Fibroblast of the aortic adventitia (primary cell): ENCODE results near the gene SMURF2. TPM values are rescaled to one million over a fixed set of nuclear protein-coding genes. Genes with fewer than 3 reads are reported as not detected.
A peak's percentile ranks its signal among the peaks of the same experiment; 100 is the strongest.

Experiments
- DNase-seq: peaks from one replicate; pipeline ENCODE4 v3.0.0-alpha.2; 2010; ENCODE audit warnings: low read depth
- H3K4me3 ChIP-seq: 2 replicates; pipeline ENCODE4 v1.5.1; 2011; ENCODE audit warnings: low read depth, mild to moderate bottlenecking, control low read depth, low read length, moderate library complexity
- total RNA-seq: library from RNA; depleted of rRNA; stranded (reverse); fragments of >200 nt; gene quantifications from 2 replicates; pipeline ENCODE4 v1.2.3, GENCODE V29; 2012; ENCODE audit warnings: low replicate concordance
- TF ChIP-seq, protein P1 (sequence below): IDR thresholded peaks from 2 replicates; pipeline ENCODE4 v1.5.1; 2011; ENCODE audit warnings: mild to moderate bottlenecking, low read length, control low read depth, inconsistent platforms; ENCODE audit not compliant: insufficient read depth

SMURF2 gene
- total RNA-seq, 1 donor = 90.9 TPM

DNA sequence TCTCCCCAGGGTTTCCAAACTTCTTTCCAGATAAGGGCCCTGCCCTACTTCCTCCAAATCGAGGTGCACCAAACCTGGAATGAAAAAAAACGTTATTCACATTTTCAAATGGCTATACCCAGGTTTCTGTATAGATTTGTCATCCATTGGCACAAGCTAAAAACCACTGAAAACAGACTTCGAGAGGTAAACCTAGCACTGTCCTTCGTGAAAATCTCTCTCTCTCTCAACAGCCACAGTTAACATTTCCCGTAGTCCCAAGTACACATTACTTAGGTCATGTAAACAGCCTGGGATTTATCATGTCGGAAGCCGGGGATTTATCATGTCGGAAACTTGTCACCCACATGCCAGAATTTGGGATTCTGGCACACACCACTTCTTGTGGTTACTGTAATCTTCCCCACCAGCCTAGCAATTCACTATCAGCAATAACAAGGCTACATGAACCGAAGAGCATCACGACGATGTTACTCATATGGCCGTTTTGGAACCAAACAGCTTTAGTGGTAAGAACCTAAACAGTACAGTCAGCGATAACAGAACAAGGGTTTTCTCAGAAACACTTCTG is 157.3 kb downstream of the SMURF2 start:
- H3K4me3 ChIP-seq = peak overlapping the region; percentile 98
- TF ChIP-seq, protein P1, sequence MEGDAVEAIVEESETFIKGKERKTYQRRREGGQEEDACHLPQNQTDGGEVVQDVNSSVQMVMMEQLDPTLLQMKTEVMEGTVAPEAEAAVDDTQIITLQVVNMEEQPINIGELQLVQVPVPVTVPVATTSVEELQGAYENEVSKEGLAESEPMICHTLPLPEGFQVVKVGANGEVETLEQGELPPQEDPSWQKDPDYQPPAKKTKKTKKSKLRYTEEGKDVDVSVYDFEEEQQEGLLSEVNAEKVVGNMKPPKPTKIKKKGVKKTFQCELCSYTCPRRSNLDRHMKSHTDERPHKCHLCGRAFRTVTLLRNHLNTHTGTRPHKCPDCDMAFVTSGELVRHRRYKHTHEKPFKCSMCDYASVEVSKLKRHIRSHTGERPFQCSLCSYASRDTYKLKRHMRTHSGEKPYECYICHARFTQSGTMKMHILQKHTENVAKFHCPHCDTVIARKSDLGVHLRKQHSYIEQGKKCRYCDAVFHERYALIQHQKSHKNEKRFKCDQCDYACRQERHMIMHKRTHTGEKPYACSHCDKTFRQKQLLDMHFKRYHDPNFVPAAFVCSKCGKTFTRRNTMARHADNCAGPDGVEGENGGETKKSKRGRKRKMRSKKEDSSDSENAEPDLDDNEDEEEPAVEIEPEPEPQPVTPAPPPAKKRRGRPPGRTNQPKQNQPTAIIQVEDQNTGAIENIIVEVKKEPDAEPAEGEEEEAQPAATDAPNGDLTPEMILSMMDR = no peak
- DNase-seq = peak; percentile 94

- TF ChIP-seq, protein P1 = no peak
- DNase-seq = no peak
- H3K4me3 ChIP-seq = peak overlapping the region; percentile 98
Measured at GRCh38 chr17:64503821-64504768, 158.0 kb downstream of the SMURF2 start.

GRCh38 chr17:64503341-64503740 is 158.8 kb downstream of the SMURF2 start:
- H3K4me3 ChIP-seq = peak overlapping the region; percentile 98
- no peak for DNase-seq

GRCh38 chr17:64502809-64503208 is 159.3 kb downstream of the SMURF2 start:
- DNase-seq = no peak
- TF ChIP-seq, protein P1 = no peak
- peak overlapping the region; percentile 98 for H3K4me3 ChIP-seq

More at GRCh38 chr17:64503341-64503740, 158.8 kb downstream of the SMURF2 start:
- TF ChIP-seq, protein P1 = no peak

- TF ChIP-seq, protein P1 = no peak
- no peak overlapping the region for H3K4me3 ChIP-seq
- no peak for DNase-seq
Measured at GRCh38 chr17:64502021-64502420, 160.1 kb downstream of the SMURF2 start.

DNA sequence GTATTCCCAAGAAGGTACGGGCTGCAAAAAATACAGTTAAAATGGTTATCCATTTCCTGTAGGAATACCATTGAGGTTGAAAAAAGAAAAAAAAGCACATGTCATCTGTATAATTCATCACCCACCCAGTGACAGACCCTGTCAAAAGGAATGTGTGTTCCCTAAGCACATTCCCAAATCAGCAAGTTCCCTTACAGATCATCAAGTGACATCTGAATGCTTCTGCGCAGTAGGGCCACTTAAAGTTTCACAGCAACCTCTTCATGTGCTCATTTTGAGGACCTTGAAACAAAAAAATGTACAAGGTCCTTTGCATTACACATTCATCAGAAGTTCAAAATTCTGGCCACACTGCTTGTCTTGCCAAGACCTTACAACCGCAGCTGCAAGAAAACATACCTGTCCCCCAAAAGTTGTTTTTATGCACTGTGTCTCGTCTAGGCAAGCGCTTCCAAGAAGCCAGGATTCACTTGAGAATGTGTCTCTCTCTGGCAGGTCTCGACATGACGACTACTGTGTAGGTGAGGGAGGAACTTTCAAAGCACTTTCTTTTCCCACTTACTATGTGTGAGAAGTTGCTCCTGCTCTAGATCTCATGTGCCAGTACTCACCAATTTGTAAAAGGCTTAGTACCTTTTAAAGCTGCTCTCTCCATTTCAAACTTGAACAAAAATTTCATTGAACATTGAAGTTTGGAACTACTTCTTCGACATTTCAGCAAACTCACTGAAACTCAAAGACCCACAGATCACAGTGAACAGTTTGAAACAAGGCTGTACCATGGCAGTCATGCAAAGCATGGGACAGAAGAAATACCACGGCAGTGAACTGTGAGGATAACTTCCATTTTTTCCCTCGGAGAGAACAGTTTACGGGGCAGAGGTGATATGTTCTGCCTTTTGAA is 161.0 kb downstream of the SMURF2 start:
- no peak for DNase-seq
- H3K4me3 ChIP-seq = no peak overlapping the region
- TF ChIP-seq, protein P1 = no peak
